Measurements from ENCODE around the gene STK35.
"Not testable (repeated sequence)": the region's sequence is repeated elsewhere in the genome, so short reads cannot be mapped to it uniquely, and the experiment has no call there.

Gene STK35

DNA sequence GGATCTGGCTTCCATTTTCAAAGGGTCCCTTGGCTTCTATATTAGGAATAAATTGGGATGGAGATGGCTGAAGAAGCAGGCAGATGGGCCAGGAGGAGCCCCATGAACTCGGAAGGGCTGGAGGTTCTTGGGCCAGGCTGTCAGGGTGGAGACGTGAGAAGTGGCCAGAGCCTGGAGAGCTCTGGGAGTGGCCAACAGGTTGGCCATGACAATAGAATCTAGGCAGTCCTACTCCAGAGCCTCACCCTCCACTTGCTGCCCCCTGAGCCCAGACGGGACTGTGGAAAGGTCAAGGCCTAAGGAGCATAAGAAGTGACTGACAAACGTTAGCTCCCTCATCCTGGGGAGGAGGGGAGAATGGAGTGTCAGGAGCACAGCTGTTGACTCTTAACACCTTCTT, 62.1 kb downstream of the STK35 start:
- DNase-seq: no peak

- no peak for DNase-seq
These were observed 62.8 kb downstream of the STK35 start for GRCh38 chr20:2164421-2164820.

GRCh38 chr20:2164966-2165365, 63.3 kb downstream of the STK35 start:
- no peak for DNase-seq

DNA sequence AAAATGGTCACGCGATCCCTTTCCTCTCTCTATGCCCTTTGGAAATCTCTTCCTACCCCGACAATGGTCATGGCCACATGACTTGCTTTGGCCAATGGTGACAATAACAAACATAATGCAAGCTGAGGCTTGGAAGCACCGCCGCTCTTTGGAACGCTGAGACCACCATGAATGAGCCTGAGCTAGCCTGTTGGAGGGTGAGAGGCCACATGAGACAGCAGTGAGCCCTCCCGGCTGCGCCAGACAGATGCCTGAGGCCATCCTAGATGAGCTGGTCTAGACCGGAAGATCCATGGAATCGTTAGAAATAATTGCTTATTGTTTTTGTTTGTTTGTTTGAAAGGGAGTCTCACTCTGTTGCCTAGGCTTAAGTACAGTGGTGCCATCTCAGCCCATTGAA, 64.2 kb downstream of the STK35 start:
- no peak for DNase-seq

DNA sequence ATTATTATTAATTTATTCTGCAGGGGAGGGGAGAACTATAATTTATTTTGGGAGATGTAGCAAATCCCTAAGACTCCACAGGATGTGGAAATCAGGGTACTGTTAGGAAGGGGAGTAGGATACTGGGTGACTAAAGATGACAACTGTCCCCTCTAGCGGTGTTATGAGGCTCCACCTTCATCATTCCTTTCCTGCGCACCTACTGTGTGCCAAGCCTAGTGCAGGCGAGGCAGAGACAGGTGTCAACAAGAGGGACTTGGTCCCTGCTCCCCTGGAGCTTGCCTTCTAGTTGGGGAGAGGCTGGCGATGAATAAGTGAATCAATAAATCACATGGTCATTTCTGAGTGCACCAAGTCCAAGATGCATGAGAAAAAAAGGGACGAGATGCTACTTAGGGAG, 65.5 kb downstream of the STK35 start:
- no peak for DNase-seq

- DNase-seq: no peak
These were observed 67.3 kb downstream of the STK35 start for GRCh38 chr20:2168946-2169345.

- DNase-seq: peak; percentile 18
These were observed 67.9 kb downstream of the STK35 start for GRCh38 chr20:2169456-2170088.

DNA sequence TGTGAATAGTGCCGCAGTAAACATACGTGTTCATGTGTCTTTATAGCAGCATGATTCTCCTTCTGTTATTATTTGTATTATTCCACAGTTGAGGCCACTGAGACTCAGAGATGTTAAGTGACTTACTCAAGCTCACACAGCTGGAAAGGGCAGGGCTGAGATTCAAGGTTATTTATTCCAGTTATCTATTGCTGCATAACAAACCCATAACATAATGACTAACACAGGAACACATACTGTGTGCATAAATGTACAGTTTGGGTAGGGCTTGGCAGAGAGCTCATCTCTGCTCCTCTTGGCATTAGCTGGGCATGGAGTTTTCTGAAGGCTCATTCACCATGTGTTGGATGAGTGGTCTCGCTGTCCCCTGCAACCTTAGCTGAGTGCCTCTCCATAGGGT, 68.8 kb downstream of the STK35 start:
- DNase-seq: no peak

GRCh38 chr20:2171266-2171790, 69.7 kb downstream of the STK35 start:
- DNase-seq: no peak

DNA sequence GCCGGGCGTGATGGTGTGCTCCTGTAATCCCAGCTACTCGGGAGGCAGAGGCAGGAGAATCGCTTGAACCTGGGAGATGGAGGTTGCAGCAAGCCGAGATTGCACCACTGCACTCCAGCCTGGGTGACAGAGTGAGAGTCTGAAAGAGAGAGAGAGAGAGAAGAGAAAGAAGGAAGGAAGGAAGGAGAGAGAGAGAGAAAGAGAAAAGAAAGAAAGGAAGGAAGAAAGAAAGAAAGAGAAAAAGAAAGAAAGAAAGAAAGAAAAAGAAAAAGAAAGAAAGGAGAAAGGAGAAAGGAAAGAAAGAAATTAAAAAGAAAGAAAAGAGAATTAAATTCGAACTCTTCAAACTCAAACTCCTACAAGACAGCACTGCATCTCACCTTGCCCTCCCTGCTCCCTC, 70.2 kb downstream of the STK35 start:
- DNase-seq: not testable (repeated sequence)

GRCh38 chr20:2172305-2173175, 70.9 kb downstream of the STK35 start:
- peak; percentile 77 for DNase-seq

- no peak for DNase-seq
These were observed 71.6 kb downstream of the STK35 start for GRCh38 chr20:2173186-2173585.

DNA sequence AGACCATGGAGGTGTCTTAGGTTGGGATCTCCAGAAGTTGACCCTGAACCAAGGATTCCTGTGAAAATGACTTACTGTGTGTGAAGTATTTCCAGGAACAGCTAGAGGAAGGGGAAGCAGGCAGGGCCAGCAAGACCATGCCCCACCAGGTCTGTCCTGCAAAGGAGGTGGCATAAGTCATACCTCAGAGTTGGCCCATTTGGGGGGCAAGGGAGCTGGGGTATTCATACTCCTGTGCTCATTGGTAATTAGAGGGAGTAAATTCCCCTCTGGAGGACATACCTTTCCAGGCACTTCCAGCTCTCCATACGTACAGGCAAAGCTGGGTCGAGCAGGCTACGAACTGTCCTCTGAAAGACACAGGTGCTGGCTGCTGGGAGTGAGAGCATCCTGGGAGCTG, 72.4 kb downstream of the STK35 start:
- DNase-seq: no peak

GRCh38 chr20:2176946-2177345, 75.3 kb downstream of the STK35 start:
- DNase-seq: no peak

GRCh38 chr20:2178318-2179232, 76.9 kb downstream of the STK35 start:
- DNase-seq: peak; percentile 74

- no peak for DNase-seq
These were observed 77.6 kb downstream of the STK35 start for GRCh38 chr20:2179233-2179580.

DNA sequence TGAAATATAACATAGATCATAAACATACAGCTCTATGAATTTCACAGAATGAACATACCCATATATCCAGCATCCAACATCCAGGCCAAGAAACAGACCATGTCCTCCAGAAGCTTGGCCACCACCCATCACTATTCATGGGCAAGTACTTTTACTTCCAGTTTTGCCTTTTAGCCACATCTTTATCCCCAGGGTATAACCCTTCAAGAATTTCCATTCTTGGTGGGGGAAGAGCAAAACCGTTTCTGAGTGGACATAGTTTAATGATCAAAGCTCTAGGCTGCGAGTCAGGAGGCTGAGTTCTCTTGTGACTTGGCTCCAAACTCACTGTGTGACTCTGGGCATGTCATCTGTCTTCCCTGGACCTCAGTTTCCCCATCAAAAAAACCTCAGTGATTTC, 78.3 kb downstream of the STK35 start:
- no peak for DNase-seq

- DNase-seq: no peak
These were observed 81.8 kb downstream of the STK35 start for GRCh38 chr20:2183381-2183780.

GRCh38 chr20:2184933-2185332, 83.3 kb downstream of the STK35 start:
- not testable (repeated sequence) for DNase-seq

- no peak for DNase-seq
These were observed 94.0 kb downstream of the STK35 start for GRCh38 chr20:2195614-2196013.

GRCh38 chr20:2197166-2197565, 95.5 kb downstream of the STK35 start:
- DNase-seq: no peak

Data from hematopoietic multipotent progenitor cell treated with erythropoietin and hydrocortisone succinate and interleukin-3 and kit ligand, for 4 days (in vitro differentiated cells).